Stimulated activated effector memory CD8-positive, alpha-beta T cell treated with anti-CD3 and anti-CD28 coated beads, Interleukin-12 subunit alpha, Interleukin-12 subunit beta, amount 100 ng/mL, for 72 hours (primary cell): ENCODE data around the gene RBFOX2.

ENCODE experiments used
- ATAC-seq: fragments of 150-1000 bp; cut with Tn5 transposase; 2 replicates; pipeline ENCODE4 v1.10.0; 2021
- DNase-seq, 2 donors: peaks; one replicate each; pipeline ENCODE4 v3.0.0; 2021 to 2022; ENCODE audit warnings: low spot score in 2 of 2
- H3K27ac Mint-ChIP-seq: one replicate; pipeline ENCODE4 v1.8.0; 2022; ENCODE audit warnings: mild to moderate bottlenecking, mixed read lengths
- H3K36me3 Mint-ChIP-seq: one replicate; pipeline ENCODE4 v1.8.0; 2022; ENCODE audit warnings: mild to moderate bottlenecking, mixed read lengths
- H3K4me1 Mint-ChIP-seq: one replicate; pipeline ENCODE4 v1.8.0; 2022; ENCODE audit warnings: mixed read lengths
- H3K4me3 Mint-ChIP-seq: one replicate; pipeline ENCODE4 v1.8.0; 2022; ENCODE audit warnings: mild to moderate bottlenecking, mixed read lengths
- H3K9me3 Mint-ChIP-seq: one replicate; pipeline ENCODE4 v1.8.0; 2022; ENCODE audit warnings: mixed read lengths

RBFOX2 gene

GRCh38 chr22:35883031-35883620, 145.5 kb downstream of the RBFOX2 start:
- H3K4me3 Mint-ChIP-seq, result no peak overlapping the region
- H3K9me3 Mint-ChIP-seq, result no peaks in the 10 kb centered on the region
- DNase-seq (no peak), ATAC-seq (no peak)
- no peaks in the 10 kb centered on the region for H3K36me3 Mint-ChIP-seq
- H3K27ac Mint-ChIP-seq, result no peak overlapping the region
- H3K4me1 Mint-ChIP-seq, result peaks cover 14% of the 10 kb centered on the region

DNA sequence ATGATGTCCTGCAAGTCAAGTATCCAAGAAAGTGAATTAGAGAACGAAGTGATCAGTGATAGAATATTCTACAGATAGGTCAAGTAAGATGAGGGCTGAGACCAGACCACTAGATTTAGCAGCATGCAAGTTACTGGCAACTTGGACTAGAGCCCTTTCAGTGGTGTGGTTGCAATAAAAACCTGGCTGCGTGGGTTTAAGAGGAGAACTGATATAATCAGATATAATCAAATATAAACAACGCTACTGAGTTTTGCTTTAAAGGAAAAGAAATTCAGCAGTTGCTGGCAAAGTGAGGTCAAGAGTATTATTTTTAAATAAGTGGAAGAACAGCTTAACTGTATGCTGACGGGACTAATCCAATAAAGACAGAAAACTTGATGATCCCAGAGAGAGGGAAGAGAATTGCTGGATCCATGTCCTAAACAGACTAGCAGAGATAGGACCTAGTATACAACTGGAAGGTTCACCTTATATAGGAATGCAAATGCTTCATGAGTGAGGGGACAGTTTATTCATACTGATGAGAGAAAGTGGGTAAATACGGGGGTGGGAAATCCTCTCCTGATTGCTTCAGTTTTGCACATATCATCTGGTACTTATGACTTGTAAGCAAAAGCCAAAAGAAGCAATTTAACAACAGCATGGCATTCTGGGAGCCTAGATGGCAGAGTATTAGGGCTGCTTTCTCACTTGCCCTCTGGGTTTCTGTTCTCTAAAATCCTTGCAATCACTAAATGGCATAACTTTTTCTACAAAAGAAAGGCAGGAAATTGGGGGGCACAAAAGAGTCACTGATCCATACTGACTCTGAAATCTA, 146.2 kb downstream of the RBFOX2 start:
- no peaks in the 10 kb centered on the region for H3K36me3 Mint-ChIP-seq

GRCh38 chr22:35879351-35879750, 149.3 kb downstream of the RBFOX2 start:
- no peaks in the 10 kb centered on the region for H3K9me3 Mint-ChIP-seq
- H3K4me3 Mint-ChIP-seq, result no peak overlapping the region
- DNase-seq, result no peak
- ATAC-seq, result no peak
- H3K4me1 Mint-ChIP-seq, result peaks cover 23% of the 10 kb centered on the region
- H3K27ac Mint-ChIP-seq, result no peak overlapping the region
- no peaks in the 10 kb centered on the region for H3K36me3 Mint-ChIP-seq

More for the DNA sequence above, 146.2 kb downstream of the RBFOX2 start:
- peaks cover 14% of the 10 kb centered on the region for H3K4me1 Mint-ChIP-seq
- ATAC-seq, result no peak
- H3K27ac Mint-ChIP-seq, result no peak overlapping the region
- H3K4me3 Mint-ChIP-seq, result no peak overlapping the region
- DNase-seq, result no peak
- no peaks in the 10 kb centered on the region for H3K9me3 Mint-ChIP-seq

DNA sequence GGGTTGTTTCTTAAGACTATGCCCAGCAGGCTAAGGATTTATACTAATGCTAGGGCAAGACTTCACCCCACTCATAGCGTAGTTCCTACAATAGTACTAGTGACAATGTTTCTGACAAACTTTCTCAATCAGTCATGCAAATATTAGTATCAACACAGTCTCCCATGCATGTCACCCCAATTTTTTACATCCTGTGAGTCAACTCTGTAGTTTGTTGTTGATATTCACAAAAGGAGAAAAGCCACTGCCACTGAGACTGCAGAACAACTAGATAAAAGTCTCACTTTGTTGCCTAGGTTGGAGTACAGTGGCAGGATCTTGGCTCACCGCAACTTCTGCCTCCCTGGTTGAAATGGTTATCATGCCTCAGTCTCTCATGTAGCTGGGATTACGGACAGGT, 155.2 kb downstream of the RBFOX2 start:
- ATAC-seq, result no peak
- H3K4me3 Mint-ChIP-seq, result no peak overlapping the region
- H3K36me3 Mint-ChIP-seq, result no peaks in the 10 kb centered on the region
- DNase-seq, result no peak
- no peaks in the 10 kb centered on the region for H3K9me3 Mint-ChIP-seq
- no peak overlapping the region for H3K27ac Mint-ChIP-seq
- H3K4me1 Mint-ChIP-seq, result peaks cover 9% of the 10 kb centered on the region

- ATAC-seq (no peak), DNase-seq (no peak)
- H3K4me1 Mint-ChIP-seq, result peaks cover 9% of the 10 kb centered on the region
- no peak overlapping the region for H3K27ac Mint-ChIP-seq
- H3K4me3 Mint-ChIP-seq, result no peak overlapping the region
- no peaks in the 10 kb centered on the region for H3K9me3 Mint-ChIP-seq
- no peaks in the 10 kb centered on the region for H3K36me3 Mint-ChIP-seq
Observed at GRCh38 chr22:35872451-35872850, 156.2 kb downstream of the RBFOX2 start.

- no peak overlapping the region for H3K27ac Mint-ChIP-seq
- H3K4me1 Mint-ChIP-seq, result no peaks in the 10 kb centered on the region
- DNase-seq, result no peak
- ATAC-seq, result no peak
- no peaks in the 10 kb centered on the region for H3K9me3 Mint-ChIP-seq
- no peaks in the 10 kb centered on the region for H3K36me3 Mint-ChIP-seq
- H3K4me3 Mint-ChIP-seq, result no peak overlapping the region
Observed at GRCh38 chr22:35870517-35871293, 157.9 kb downstream of the RBFOX2 start.

- no peak for DNase-seq
- Mint-ChIP-seq H3K4me1 (no peaks in the 10 kb centered on the region), H3K4me3 (no peak overlapping the region), H3K36me3 (no peaks in the 10 kb centered on the region), H3K9me3 (no peaks in the 10 kb centered on the region), H3K27ac (no peak overlapping the region)
- no peak for ATAC-seq
Observed at GRCh38 chr22:35868938-35869337, 159.7 kb downstream of the RBFOX2 start.

- no peaks in the 10 kb centered on the region for H3K4me1 Mint-ChIP-seq
- no peak overlapping the region for H3K4me3 Mint-ChIP-seq
- H3K9me3 Mint-ChIP-seq, result no peaks in the 10 kb centered on the region
- ATAC-seq (no peak), DNase-seq (no peak)
- H3K36me3 Mint-ChIP-seq, result no peaks in the 10 kb centered on the region
- no peak overlapping the region for H3K27ac Mint-ChIP-seq
Observed at GRCh38 chr22:35866651-35867050, 162.0 kb downstream of the RBFOX2 start.

- no peak for ATAC-seq
- Mint-ChIP-seq H3K4me1 (no peaks in the 10 kb centered on the region), H3K27ac (no peak overlapping the region), H3K4me3 (no peak overlapping the region), H3K9me3 (no peaks in the 10 kb centered on the region), H3K36me3 (no peaks in the 10 kb centered on the region)
- no peak for DNase-seq
Observed at GRCh38 chr22:35864545-35865165, 164.0 kb downstream of the RBFOX2 start.

GRCh38 chr22:35863432-35863831, 165.2 kb downstream of the RBFOX2 start:
- Mint-ChIP-seq H3K4me3 (no peak overlapping the region), H3K4me1 (no peaks in the 10 kb centered on the region), H3K27ac (no peak overlapping the region), H3K9me3 (no peaks in the 10 kb centered on the region), H3K36me3 (no peaks in the 10 kb centered on the region)
- ATAC-seq (no peak), DNase-seq (no peak)

DNA sequence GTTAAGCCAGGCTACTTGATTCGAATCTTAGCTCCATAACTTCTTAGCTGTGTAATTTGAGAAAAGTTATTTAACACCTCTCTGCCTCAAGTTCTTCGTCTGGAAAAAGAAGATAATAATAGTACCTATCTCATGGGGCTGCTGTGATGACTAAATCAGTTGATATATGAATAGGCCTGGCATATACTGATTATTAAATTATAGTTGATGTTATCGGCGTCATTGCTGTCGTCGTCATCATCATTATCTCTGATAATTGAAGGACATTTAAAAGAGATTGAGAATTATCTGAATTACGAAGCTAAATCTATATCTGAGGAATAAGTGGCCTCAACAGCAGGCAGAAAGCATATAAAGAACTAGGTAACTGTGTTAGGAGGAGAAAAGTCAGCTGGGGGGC, 165.9 kb downstream of the RBFOX2 start:
- Mint-ChIP-seq H3K36me3 (no peaks in the 10 kb centered on the region), H3K27ac (no peak overlapping the region), H3K4me1 (no peaks in the 10 kb centered on the region), H3K4me3 (no peak overlapping the region), H3K9me3 (no peaks in the 10 kb centered on the region)
- ATAC-seq (no peak), DNase-seq (no peak)

GRCh38 chr22:35861451-35861850, 167.2 kb downstream of the RBFOX2 start:
- ATAC-seq, result no peak
- Mint-ChIP-seq H3K4me3 (no peak overlapping the region), H3K27ac (no peak overlapping the region), H3K4me1 (no peaks in the 10 kb centered on the region), H3K9me3 (no peaks in the 10 kb centered on the region), H3K36me3 (no peaks in the 10 kb centered on the region)
- no peak for DNase-seq

- ATAC-seq, result no peak
- no peak overlapping the region for H3K27ac Mint-ChIP-seq
- H3K36me3 Mint-ChIP-seq, result no peaks in the 10 kb centered on the region
- H3K4me1 Mint-ChIP-seq, result no peaks in the 10 kb centered on the region
- H3K9me3 Mint-ChIP-seq, result no peaks in the 10 kb centered on the region
- no peak overlapping the region for H3K4me3 Mint-ChIP-seq
- no peak for DNase-seq
Observed at GRCh38 chr22:35860837-35861236, 167.8 kb downstream of the RBFOX2 start.

GRCh38 chr22:35860087-35860733, 168.4 kb downstream of the RBFOX2 start:
- H3K36me3 Mint-ChIP-seq, result no peaks in the 10 kb centered on the region
- H3K9me3 Mint-ChIP-seq, result no peaks in the 10 kb centered on the region
- H3K4me3 Mint-ChIP-seq, result no peak overlapping the region
- DNase-seq (no peak), ATAC-seq (no peak)
- no peak overlapping the region for H3K27ac Mint-ChIP-seq
- no peaks in the 10 kb centered on the region for H3K4me1 Mint-ChIP-seq

DNA sequence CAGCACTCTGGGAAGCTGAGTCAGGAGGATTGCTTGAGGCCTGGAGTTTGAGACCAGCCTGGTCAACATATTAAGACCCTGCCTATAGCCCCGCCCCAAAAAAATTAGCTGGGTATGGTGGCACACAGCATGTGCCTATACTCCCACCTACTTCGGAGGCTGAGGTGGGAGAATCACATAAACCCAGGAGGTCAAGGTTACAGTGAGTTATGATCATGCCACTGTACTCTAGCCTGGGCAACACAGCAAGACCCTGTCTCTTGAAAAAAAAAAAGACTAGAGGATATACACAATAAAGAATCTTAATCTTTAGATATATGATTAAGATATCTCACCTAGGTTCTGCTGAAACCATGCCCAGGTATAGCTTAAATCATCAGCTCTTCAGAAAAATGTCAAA, 174.3 kb downstream of the RBFOX2 start:
- Mint-ChIP-seq H3K4me3 (no peak overlapping the region), H3K36me3 (no peaks in the 10 kb centered on the region), H3K4me1 (no peaks in the 10 kb centered on the region), H3K27ac (no peak overlapping the region), H3K9me3 (no peaks in the 10 kb centered on the region)
- ATAC-seq, result no peak
- DNase-seq, result no peak
